Keratinocyte (primary cell): ENCODE results near the gene KAT6B. TPM values are rescaled to one million over a fixed set of nuclear protein-coding genes. Genes with fewer than 3 reads are reported as not detected.

Experiments used
- DNase-seq: peaks from one replicate; pipeline ENCODE4 v3.0.0-alpha.2; 2011; ENCODE audit warnings: low read depth, missing footprints, low spot score
- FAIRE-seq: peaks from 2 replicates; lab custom pipeline; 2011; peaks lifted over from hg19 to GRCh38; lab: Jason Lieb, UNC
- H2AFZ ChIP-seq: 2 replicates; pipeline ENCODE4 v1.6.0; 2012; ENCODE audit warnings: low read length, control low read depth, inconsistent platforms; ENCODE audit not compliant: control insufficient read depth
- H3K27ac ChIP-seq: 2 replicates; pipeline ENCODE4 v1.5.1; 2011; ENCODE audit warnings: low read length; ENCODE audit not compliant: control insufficient read depth, insufficient read depth
- H3K27me3 ChIP-seq: 3 replicates; pipeline ENCODE4 v1.6.0; 2011; ENCODE audit warnings: low read length; ENCODE audit not compliant: control insufficient read depth, insufficient read depth; ENCODE audit errors: extremely low read depth
- H3K36me3 ChIP-seq, 2 experiments: 2 replicates in 1 of 2; 3 replicates in 1 of 2; pipeline ENCODE4 v1.5.1; 2011; ENCODE audit warnings: low read length in 2 of 2, mild to moderate bottlenecking in 1 of 2; ENCODE audit not compliant: control insufficient read depth in 2 of 2, insufficient read depth in 2 of 2; ENCODE audit errors: extremely low read depth in 1 of 2
- H3K4me1 ChIP-seq: 3 replicates; pipeline ENCODE4 v1.5.1; 2011; ENCODE audit warnings: low read length; ENCODE audit not compliant: control insufficient read depth, insufficient read depth; ENCODE audit errors: extremely low read depth
- H3K4me2 ChIP-seq: 3 replicates; pipeline ENCODE4 v1.6.0; 2011; ENCODE audit warnings: low read depth, low read length; ENCODE audit not compliant: control insufficient read depth, insufficient read depth; ENCODE audit errors: extremely low read depth
- H3K4me3 ChIP-seq, 3 experiments: fragments of 200-600 bp in 1 of 3; sonication (generic) in 1 of 3; 2 replicates in 2 of 3; 3 replicates in 1 of 3; pipeline ENCODE4 v1.5.1; 2011 to 2016; ENCODE audit warnings: low read length in 3 of 3, mild to moderate bottlenecking in 3 of 3, control low read depth in 2 of 3, inconsistent platforms in 1 of 3, low read depth in 1 of 3, mixed read lengths in 1 of 3, mixed run types in 1 of 3, moderate library complexity in 1 of 3; ENCODE audit not compliant: control insufficient read depth in 2 of 3, insufficient read depth in 2 of 3; ENCODE audit errors: extremely low read depth in 1 of 3
- H3K79me2 ChIP-seq: 2 replicates; pipeline ENCODE4 v1.6.0; 2012; ENCODE audit warnings: low read length; ENCODE audit not compliant: control insufficient read depth, insufficient read depth
- H3K9ac ChIP-seq: 3 replicates; pipeline ENCODE4 v1.6.0; 2011; ENCODE audit warnings: low read length; ENCODE audit not compliant: control insufficient read depth, insufficient read depth; ENCODE audit errors: extremely low read depth
- H3K9me1 ChIP-seq: 3 replicates; pipeline ENCODE4 v1.6.0; 2011; ENCODE audit warnings: low read length; ENCODE audit not compliant: control insufficient read depth, insufficient read depth; ENCODE audit errors: extremely low read depth
- H3K9me3 ChIP-seq: 2 replicates; pipeline ENCODE4 v1.5.1; 2012; ENCODE audit warnings: low read depth, low read length; ENCODE audit not compliant: control insufficient read depth
- H4K20me1 ChIP-seq: 3 replicates; pipeline ENCODE4 v1.6.0; 2011; ENCODE audit warnings: low read length; ENCODE audit not compliant: control insufficient read depth, insufficient read depth; ENCODE audit errors: extremely low read depth
- EZH2 ChIP-seq: IDR thresholded peaks from one replicate; pipeline ENCODE4 v1.6.1; 2012; ENCODE audit warnings: inconsistent platforms, mild to moderate bottlenecking, low read length, moderate library complexity
- dilution Hi-C: fragments of 300-500 bp; cut with MboI; formaldehyde crosslinking; loops from one replicate; pipeline ENCODE4 v1.7.0; 2020; ENCODE audit warnings: low sequenced_read_pairs; ENCODE audit not compliant: extremely low pct_ligation_motif_present
- polyA plus RNA-seq, 5 experiments: library from polyadenylated mRNA; depleted of rRNA in 3 of 5; stranded (reverse) in 3 of 5; stranded (forward) in 1 of 5; unstranded in 1 of 5; fragments of >200 nt; gene quantifications; 1 replicate in 1 of 5; 2 replicates in 3 of 5; 3 replicates in 1 of 5; pipeline versions ENCODE4 v1.2.1 to v1.2.3, GENCODE V29; 2011 to 2012; ENCODE audit warnings: missing spikeins in 2 of 5, low read depth in 1 of 5, low replicate concordance in 1 of 5
- TF ChIP-seq, protein P1 (sequence below), 3 experiments: IDR thresholded peaks in 1 of 3; conservative IDR thresholded peaks in 1 of 3; optimal IDR thresholded peaks in 1 of 3; 2 replicates in 2 of 3; 3 replicates in 1 of 3; pipeline versions ENCODE3 to v1.5.1; 2011; ENCODE audit warnings: low read length in 3 of 3, mild to moderate bottlenecking in 3 of 3, moderate library complexity in 2 of 3, control low read depth in 1 of 3, inconsistent platforms in 1 of 3; ENCODE audit not compliant: insufficient read depth in 2 of 3; ENCODE audit errors: extremely low read depth in 1 of 3

The KAT6B gene
- polyA plus RNA-seq, 1 donor (not counting 4 experiments of a cell fraction or from before 2014, with no cell fraction given): 2.9 TPM

DNA sequence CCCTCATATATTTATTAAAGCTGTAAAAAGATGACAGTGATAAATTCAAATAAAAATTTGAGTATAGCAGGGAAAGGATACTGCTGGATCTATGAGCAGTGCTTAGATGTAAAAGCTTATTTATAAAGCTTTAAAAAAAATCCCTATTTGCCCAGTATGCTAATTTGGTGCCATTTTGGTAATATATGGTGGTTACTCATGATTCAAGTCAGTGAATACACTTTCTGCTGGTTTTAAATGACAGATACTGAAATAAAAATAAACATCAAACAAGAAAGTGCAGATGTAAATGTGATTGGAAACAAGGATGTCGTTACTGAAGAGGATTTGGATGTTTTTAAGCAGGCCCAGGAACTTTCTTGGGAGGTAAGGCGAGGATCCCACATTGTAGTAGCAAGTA is 150.7 kb downstream of the KAT6B start:
- Histone ChIP-seq H2AFZ (no peak overlapping the region), H3K9ac (no peak overlapping the region), H3K79me2 (no peaks in the 10 kb centered on the region), H4K20me1 (no peaks in the 10 kb centered on the region), H3K4me3 (no peak overlapping the region), H3K9me1 (no peaks in the 10 kb centered on the region), H3K27ac (no peak overlapping the region), H3K9me3 (no peaks in the 10 kb centered on the region), H3K27me3 (no peaks in the 10 kb centered on the region), H3K4me1 (no peaks in the 10 kb centered on the region), H3K36me3 (peaks cover 0 to under 1% of the 10 kb centered on the region in 2 experiments), H3K4me2 (no peak overlapping the region)
- FAIRE-seq (no peak), DNase-seq (no peak)
- TF ChIP-seq, protein P1, sequence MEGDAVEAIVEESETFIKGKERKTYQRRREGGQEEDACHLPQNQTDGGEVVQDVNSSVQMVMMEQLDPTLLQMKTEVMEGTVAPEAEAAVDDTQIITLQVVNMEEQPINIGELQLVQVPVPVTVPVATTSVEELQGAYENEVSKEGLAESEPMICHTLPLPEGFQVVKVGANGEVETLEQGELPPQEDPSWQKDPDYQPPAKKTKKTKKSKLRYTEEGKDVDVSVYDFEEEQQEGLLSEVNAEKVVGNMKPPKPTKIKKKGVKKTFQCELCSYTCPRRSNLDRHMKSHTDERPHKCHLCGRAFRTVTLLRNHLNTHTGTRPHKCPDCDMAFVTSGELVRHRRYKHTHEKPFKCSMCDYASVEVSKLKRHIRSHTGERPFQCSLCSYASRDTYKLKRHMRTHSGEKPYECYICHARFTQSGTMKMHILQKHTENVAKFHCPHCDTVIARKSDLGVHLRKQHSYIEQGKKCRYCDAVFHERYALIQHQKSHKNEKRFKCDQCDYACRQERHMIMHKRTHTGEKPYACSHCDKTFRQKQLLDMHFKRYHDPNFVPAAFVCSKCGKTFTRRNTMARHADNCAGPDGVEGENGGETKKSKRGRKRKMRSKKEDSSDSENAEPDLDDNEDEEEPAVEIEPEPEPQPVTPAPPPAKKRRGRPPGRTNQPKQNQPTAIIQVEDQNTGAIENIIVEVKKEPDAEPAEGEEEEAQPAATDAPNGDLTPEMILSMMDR (optimal IDR thresholded peaks at IDR 0.05 in 1 of 3, IDR thresholded peaks at IDR 0.05 in 1 of 3, conservative IDR thresholded peaks at IDR 0.05 in 1 of 3; ENCODE audit: extremely low read depth in 1 of 3, insufficient read depth in 2 of 3, low read length in 3 of 3): no peak
- TF ChIP-seq EZH2: no peak
- dilution Hi-C loops: no loop called here

DNA sequence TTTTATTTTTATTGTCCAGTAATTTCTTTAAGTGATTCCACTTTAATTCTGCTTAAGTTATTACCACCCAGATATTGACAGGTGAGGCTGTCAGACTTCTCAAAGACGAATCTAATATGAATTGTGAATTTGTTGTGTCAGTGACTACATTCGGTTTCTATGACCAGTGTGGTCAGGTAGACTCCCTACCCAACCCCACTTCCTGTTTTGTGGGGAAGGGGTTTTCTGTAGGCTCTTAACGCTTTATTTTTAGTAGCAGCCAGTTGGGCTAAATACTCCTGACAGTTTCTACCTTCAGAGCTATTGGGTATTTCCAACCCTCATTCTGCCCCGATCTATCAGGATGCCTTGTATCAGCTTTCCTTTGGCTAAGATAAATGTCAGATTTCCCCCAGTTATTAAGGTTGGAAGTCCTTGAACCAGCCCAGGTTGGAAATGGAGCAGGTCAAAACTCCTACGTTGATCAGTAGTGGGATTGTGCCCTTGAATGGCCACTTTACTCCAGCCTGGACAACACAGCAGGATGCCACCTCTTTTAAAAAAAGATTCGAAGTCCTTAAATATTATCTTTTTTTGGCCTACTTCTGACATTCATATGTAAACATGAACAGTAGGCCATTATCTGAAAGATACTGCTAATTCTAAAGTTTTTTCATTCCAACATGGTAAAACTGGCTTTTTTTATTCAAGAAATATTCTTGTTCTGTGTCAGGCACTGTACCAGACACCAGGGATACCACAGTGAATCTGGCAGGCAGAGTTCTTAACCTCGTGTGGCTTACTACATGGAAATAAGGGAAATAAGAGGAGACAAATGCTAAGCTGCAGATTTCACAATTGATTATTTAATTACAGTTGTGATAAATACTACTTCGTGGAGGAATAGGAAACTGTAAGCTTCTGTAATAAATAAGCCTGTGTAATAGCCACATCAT is 151.8 kb downstream of the KAT6B start:
- Histone ChIP-seq H4K20me1 (no peaks in the 10 kb centered on the region), H3K79me2 (no peaks in the 10 kb centered on the region), H3K9me1 (no peaks in the 10 kb centered on the region), H3K9me3 (no peaks in the 10 kb centered on the region), H3K27me3 (no peaks in the 10 kb centered on the region), H3K9ac (no peak overlapping the region), H3K4me3 (no peak overlapping the region), H3K27ac (no peak overlapping the region), H3K4me1 (no peaks in the 10 kb centered on the region), H3K36me3 (peaks cover 1 to 2% of the 10 kb centered on the region in 2 experiments), H3K4me2 (no peak overlapping the region), H2AFZ (no peak overlapping the region)
- FAIRE-seq: no peak
- TF ChIP-seq, protein P1 (optimal IDR thresholded peaks at IDR 0.05 in 1 of 3, IDR thresholded peaks at IDR 0.05 in 1 of 3, conservative IDR thresholded peaks at IDR 0.05 in 1 of 3; ENCODE audit: extremely low read depth in 1 of 3, insufficient read depth in 2 of 3, low read length in 3 of 3): no peak
- no peak for TF ChIP-seq EZH2
- dilution Hi-C loops: no loop called here
- DNase-seq: no peak
